CD4-positive, alpha-beta T cell treated with Interleukin-4 for 1 hour (primary cell): ENCODE data around the gene HNRNPH1.
"Not testable (repeated sequence)": the region's sequence is repeated elsewhere in the genome, so short reads cannot be mapped to it uniquely, and the experiment has no call there.

Source experiments
- DNase-seq, 2 donors: peaks; one replicate each; pipeline ENCODE4 v3.0.0-alpha.2; 2020 to 2022

The HNRNPH1 gene

DNA sequence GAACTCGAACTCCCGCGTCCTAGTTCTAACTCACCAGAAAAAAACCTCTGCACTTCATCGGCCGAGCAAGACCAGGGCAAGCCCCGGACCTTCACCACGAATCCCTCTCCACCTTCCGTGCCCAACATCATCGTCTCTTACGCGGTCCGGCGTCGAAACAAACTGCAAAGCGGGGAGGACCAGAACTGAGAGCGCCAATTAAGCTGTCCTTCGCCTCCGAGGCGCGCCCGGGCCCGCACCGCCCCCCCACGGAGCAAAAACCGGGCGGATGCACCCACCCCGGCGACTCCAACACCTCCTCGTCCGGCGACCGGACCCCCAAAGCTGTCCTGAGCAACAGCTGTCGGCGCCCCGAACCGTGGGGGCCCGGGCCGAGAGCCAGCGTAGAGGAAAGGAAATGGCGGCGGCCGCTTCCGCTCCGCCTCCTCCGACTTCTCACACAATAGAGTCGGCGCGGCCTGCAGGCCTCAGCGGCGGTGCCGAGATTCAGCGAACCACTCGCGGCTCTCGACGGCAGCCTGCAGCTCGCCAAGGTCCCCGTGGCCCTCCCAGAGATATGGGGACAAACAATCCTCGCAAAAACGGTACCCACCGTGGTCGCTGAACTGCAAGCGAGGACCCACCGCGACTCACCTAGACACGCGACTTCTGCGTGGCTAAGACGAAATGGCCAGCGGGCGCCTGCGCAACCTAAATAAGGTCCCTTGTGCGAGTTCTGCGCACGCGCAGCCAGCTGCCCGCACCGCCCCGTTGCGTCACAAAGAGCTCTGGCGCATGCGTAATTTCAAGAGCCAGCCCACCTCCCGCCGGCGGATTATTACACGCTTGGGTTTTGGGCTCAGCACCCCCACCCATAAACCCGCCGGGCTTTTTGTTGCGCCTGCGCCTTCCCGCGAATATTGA, at the start of gene HNRNPH1:
TSS of gene HNRNPH1 (minus strand) at position 669 of the 903 bp plus-strand sequence. CDS start at position 131, 538 bp downstream.
- DNase-seq: peak; percentile 99

- DNase-seq: peak; percentile 52 to 55
Measured at GRCh38 chr5:179668391-179668790, 44.9 kb upstream of the HNRNPH1 start.

DNA sequence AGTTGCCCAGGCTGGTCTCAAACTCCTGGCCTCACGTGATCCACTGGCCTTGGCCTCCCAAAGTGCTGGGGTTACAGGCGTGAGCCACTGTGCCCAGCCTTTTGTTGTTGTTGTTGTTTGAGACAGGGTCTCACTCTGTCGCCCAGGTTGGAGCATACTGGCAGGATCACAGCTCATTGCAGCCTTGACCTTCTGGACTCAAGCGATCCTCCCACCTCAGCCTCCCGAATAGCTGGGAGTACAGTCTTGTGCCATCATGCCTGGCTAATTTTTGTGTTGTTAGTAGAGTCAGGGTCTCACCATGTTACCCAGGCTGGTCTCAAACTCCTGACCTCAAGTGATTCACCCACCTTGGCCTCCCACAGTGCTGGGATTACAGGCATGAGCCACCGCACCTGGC, 38.2 kb upstream of the HNRNPH1 start:
- not testable (repeated sequence) for DNase-seq

DNA sequence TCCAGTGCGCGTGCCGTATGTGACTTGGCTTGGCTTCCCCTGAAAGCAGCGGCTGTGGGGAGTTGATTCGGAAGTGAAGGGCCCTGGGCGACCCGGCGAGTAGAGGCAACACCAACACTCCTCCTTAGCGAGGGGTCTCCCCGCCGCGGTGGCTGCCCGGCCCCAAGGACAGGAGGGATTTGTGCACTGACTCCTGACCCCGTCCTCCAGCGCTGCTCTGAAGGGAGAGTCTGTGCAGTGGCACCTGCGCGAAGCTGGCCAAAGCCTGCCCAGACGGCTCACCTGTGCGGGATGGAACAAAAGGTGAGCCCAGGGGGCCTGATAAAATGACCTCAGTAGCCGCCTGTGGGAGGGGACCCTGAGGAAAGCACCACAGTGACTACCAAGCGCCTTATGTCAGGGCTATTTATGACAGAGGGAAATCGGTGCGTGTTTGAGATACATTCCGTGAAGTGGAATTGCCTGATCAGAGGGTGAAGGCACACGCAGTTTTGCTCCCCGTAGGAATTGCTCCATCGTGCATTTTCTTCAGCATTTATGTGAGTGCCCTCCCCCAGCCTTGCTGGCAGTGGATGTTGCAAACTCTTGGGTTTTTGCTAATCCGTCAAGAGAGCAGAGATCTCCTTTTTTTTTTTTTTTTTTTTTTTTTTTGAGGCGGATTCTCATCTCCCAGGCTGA, 34.8 kb upstream of the HNRNPH1 start:
- DNase-seq: not testable (repeated sequence)

DNA sequence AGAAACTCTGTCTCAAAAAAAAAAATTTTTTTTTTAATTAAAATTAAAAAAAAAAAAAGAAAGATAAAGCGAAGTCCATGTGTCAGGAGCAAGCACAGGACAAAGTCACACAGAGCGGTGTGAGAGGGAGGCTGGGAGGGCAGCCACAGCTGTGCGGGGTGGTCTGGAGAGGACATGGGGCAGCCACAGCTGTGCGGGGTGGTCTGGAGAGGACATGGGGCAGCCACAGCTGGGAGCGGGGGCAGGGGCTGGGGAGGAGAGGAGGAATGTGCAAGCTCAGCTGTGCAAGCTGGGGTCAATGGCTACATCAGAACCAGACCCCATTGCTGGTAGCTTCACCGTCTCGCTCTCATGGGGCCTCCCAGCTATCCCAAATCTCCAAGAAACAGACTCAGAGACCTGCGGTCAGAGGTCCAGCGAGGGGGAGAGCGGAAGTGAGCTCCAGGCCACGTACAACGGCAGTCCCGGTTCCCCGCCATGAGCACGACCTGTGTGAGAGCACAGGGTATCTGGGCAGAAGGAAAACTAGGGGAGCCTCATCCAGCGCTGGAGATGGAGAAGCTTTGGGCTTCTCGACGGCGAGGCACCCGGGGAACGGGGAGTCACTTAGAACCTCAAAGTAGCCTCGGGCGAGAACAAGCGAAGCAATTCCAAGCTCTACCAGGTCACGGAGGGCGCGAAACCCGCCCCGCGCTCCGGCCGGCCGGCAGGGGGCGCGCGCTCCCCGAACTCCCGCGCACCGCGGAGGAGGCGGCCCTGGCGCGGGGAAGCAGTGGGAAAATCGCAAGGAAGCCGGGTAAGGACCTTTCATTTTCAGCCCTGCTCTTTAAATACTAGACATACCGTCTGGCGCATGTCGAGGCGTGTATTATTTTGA, 34.1 kb upstream of the HNRNPH1 start:
- not testable (repeated sequence) for DNase-seq

GRCh38 chr5:179653135-179653534, 29.7 kb upstream of the HNRNPH1 start:
- not testable (repeated sequence) for DNase-seq

DNA sequence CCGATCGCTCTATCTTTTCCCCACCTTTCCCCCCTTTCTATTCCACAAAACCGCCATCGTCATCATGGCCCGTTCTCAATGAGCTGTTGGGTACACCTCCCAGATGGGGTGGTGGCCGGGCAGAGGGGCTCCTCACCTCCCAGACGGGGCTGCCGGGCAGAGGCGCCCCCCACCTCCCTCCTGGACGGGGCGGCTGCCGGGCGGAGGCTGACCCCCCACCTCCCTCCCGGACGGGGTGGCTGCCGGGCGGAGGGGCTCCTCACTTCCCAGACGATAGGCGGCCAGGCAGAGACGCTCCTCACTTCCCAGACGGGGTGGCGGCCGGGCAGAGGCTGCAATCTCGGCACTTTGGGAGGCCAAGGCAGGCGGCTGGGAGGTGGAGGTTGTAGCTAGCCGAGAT, 26.8 kb upstream of the HNRNPH1 start:
- DNase-seq: not testable (repeated sequence)

DNA sequence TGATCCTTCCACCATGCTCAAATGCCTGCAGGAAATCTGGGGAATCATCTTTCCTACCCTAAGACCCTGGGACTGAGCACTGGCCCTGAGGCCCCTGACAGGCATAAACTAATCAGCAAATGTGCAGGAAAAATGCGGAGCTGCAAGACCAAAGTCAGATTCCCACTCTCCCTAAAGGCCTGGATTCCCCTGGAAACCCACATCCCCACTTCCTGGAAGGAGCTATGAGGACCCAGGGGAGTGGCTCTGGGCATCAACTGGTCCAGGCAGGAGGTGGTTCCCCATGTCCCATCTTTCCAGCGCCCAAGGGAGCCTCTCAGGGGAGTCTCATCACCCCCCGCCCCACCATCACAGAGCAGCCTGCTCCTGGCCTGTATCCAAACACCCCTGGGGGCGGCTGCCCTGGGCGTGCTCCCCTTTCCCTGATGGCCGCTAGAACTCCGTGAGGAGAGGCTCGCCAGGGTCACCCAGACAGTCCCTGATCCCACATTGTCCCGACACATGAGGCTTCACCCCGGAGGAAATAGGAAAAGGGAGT, 25.8 kb upstream of the HNRNPH1 start:
- not testable (repeated sequence) for DNase-seq

- DNase-seq: no peak
Measured at GRCh38 chr5:179648410-179648809, 24.9 kb upstream of the HNRNPH1 start.

DNA sequence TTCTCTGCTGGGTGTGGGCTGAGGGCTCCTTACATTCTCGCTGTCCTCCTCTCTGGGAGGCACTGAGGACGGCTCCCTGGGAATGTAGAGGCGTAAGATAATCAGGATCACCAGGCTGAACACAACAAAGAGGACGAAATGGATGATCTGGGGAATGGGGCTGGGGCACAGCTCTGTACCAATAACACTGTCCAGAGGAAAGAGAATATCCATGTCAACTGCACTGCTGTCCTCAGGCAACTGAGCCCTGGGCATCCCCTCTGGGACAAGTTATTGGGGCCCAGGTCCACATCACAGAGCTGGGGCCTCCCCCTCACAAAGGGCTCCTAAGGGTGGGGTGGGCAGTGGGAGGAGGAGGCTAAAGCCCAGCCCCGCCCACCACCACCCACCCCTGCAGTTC, 21.3 kb upstream of the HNRNPH1 start:
- DNase-seq: not testable (repeated sequence)

DNA sequence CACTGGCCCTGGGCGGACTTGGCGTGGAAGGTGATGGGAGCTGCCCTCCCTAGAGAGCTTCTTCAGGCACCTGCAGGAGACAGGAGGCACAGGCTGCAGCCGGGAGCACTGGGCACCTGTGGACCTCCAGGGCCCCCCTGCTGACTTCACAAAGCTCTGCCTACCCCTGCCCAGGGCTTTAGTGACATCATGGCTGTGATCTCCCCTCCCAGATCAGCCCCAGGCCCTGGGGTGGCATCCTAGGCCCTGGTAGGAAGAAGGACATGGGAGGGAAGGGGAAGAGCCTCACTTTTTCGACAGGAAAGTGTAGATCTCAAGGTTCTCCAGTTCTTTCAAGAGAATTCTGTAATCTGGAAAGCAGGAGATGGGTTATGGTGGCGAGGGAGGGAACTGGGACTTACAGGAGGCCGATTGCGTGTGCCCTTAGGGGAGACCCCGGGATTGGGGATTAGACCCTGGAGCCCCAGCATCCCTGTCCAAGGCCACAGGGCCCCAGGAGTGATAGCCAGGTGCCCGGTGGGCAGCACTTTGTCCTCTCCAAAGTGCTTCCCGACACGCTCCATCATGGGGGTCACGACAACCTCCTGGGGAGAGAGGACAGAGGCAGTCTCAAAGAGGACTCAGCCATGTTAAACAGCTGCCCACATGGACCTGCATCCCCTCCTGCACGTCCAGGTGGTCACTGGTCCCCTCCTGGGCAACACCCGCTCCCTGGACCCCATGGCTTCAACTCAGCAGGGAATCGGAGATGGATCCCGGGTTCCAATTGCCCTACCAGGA, 19.9 kb upstream of the HNRNPH1 start:
- not testable (repeated sequence) for DNase-seq

DNA sequence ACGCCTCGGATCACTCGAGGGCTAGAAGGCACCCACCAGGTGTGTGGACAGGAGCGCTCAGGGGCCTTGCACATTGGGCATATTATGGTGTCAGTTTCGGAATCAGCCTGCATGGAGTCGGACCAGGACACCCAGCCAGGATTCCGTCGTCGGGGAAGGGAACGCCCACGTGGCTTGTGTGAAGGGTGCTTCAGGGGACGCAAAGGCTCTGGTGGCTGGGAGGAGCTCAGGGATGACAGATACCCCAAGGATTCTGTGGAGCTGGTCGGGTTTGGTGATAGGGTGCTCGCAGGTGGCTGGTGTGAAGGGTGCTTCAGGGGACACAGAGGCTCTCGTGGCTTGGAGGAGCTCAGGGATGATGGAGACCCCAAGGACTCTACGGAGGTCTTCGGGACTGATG, 19.2 kb upstream of the HNRNPH1 start:
- DNase-seq: not testable (repeated sequence)

GRCh38 chr5:179641745-179642144, 18.3 kb upstream of the HNRNPH1 start:
- DNase-seq: not testable (repeated sequence)

- not testable (repeated sequence) for DNase-seq
Measured at GRCh38 chr5:179639296-179639695, 15.8 kb upstream of the HNRNPH1 start.

GRCh38 chr5:179634370-179635172, 11.1 kb upstream of the HNRNPH1 start:
- DNase-seq: not testable (repeated sequence)

DNA sequence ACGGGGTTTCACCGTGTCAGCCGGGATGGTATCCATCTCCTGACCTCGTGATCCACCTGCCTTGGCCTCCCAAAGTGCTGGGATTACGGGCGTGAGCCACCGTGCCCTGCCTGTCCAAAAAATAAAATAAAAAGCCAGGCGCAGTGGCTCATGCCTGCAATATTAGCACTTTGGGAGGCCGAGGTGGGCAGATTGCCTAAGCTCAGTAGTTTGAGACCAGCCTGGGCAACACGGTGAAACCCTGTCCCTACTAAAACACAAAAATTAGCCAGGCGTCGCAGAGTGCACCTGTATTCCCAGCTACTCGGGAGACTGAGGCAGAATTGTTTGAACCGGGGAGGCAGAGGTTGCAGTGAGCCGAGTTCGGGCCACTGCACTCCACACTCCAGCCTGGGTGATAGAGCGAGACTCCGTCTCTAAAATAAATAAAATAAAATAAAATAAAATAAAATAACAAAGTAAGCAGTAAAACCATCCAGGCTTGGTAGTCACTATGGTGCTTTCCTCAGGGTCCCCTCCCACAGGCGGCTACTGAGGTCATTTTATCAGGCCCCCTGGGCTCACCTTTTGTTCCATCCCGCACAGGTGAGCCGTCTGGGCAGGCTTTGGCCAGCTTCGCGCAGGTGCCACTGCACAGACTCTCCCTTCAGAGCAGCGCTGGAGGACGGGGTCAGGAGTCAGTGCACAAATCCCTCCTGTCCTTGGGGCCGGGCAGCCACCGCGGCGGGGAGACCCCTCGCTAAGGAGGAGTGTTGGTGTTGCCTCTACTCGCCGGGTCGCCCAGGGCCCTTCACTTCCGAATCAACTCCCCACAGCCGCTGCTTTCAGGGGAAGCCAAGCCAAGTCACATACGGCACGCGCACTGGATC, 10.3 kb upstream of the HNRNPH1 start:
- DNase-seq: not testable (repeated sequence)

DNA sequence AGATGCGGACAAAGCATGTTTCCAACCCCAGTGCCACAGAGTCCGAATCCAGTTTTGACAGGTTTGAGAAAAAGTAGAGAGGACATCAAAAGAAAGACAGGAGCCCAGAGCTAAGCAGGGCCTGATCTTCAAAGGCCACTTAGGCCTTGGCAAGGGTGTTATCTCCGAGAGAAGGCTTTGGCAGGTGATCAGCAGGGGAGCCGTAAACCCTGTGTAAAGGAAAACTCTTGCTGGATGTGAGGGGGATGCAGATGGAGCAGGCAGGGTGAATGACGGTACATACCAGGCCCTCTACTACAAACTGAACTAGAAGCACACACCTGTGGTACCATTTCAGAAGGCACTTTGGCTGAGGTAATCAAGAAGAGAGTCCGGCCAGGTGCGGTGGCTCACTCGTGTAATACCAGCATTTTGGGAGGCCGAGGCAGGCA, 1.4 kb upstream of the HNRNPH1 start:
- no peak for DNase-seq

- peak; percentile 50 to 53 for DNase-seq
Measured at GRCh38 chr5:179623906-179624741, 653 bp upstream of the HNRNPH1 start.
